Skeletal muscle tissue (tissue), 5 donors: ENCODE data around the gene HSD17B13. TPM values are rescaled to one million over a fixed set of nuclear protein-coding genes. Genes with fewer than 3 reads are reported as not detected.

Experiments used
- H3K27ac ChIP-seq: one replicate; pipeline ENCODE4 v1.7.0; 2013; ENCODE audit warnings: mild to moderate bottlenecking, low read depth, low read length, inconsistent platforms
- H3K27me3 ChIP-seq, 3 donors: one replicate each; pipeline ENCODE4 v1.7.0; 2013; ENCODE audit warnings: low read length in 3 of 3; ENCODE audit not compliant: control insufficient read depth in 3 of 3, insufficient read depth in 3 of 3
- H3K36me3 ChIP-seq, 3 donors: one replicate each; pipeline ENCODE4 v1.7.0; 2013; ENCODE audit warnings: low read length in 3 of 3; ENCODE audit not compliant: control insufficient read depth in 3 of 3, insufficient read depth in 3 of 3
- H3K4me1 ChIP-seq, 3 donors: one replicate each; pipeline ENCODE4 v1.7.0; 2013; ENCODE audit warnings: low read length in 3 of 3, mild to moderate bottlenecking in 3 of 3; ENCODE audit not compliant: control insufficient read depth in 3 of 3, insufficient read depth in 3 of 3
- H3K4me3 ChIP-seq, 3 donors: one replicate each; pipeline ENCODE4 v1.7.0; 2013; ENCODE audit warnings: low read length in 3 of 3
- H3K9ac ChIP-seq, 3 donors: one replicate each; pipeline ENCODE4 v1.7.0; 2013; ENCODE audit warnings: low read length in 3 of 3, mild to moderate bottlenecking in 3 of 3, moderate library complexity in 2 of 3, low read depth in 1 of 3
- H3K9me3 ChIP-seq, 3 donors: one replicate each; pipeline ENCODE4 v1.7.0; 2013; ENCODE audit warnings: low read length in 3 of 3; ENCODE audit not compliant: control insufficient read depth in 3 of 3
- small RNA-seq: library from RNA; depleted of rRNA; stranded (forward); fragments of <200 nt; gene quantifications from one replicate; pipeline ENCODE3, GENCODE V24; 2014
- total RNA-seq: library from RNA; depleted of rRNA; stranded (reverse); fragments of >200 nt; gene quantifications from one replicate; pipeline ENCODE4 v1.2.3, GENCODE V29; 2014
- donor health status: Osteomylitis.

The HSD17B13 gene
- total RNA-seq, 1 donor from 2014 or later: not detected

GRCh38 chr4:87255755-87256154 lies 66.9 kb downstream of the HSD17B13 start:
- H3K27ac ChIP-seq: no peak overlapping the region
- H3K4me3 ChIP-seq: no peak overlapping the region
- no peaks in the 10 kb centered on the region for H3K27me3 ChIP-seq
- H3K4me1 ChIP-seq: no peaks in the 10 kb centered on the region
- no peaks in the 10 kb centered on the region for H3K9me3 ChIP-seq
- no peaks in the 10 kb centered on the region for H3K36me3 ChIP-seq
- no peak overlapping the region for H3K9ac ChIP-seq

Small RNA genes lying within 50 kb of the gene (small RNA-seq; reads per million reads assigned to genes)
- gene MIR5705: not detected

Other genes with a start within 250 kb of the HSD17B13 start
- 36.0 TPM for gene KLHL8, start 102.3 kb downstream of the HSD17B13 start, total RNA-seq
- gene HSD17B11, start 68.3 kb upstream of the HSD17B13 start, total RNA-seq: 28.2 TPM
- gene NUDT9, start 99.7 kb upstream of the HSD17B13 start, total RNA-seq: 15.7 TPM
- 116 TPM for gene SPARCL1, start 206.5 kb upstream of the HSD17B13 start, total RNA-seq